SK-N-SH (cell line): Measurements from ENCODE around the gene ZP1. TPM values are rescaled to one million over a fixed set of nuclear protein-coding genes. Genes with fewer than 3 reads are reported as not detected.

ENCODE experiments used
- CTCF ChIA-PET: fragments of 300-600, 350-600 bp; formaldehyde crosslinking; extraction: SDS; loops from one replicate; lab custom pipeline; 2021; lab: Yijun Ruan, JAX
- POLR2A ChIA-PET: fragments of 350-600 bp; sonication (Branson Sonifier 250); formaldehyde crosslinking; extraction: SDS; loops from one replicate; lab custom pipeline; 2020; ENCODE audit warnings: antibody characterized with exemption, inconsistent platforms; lab: Yijun Ruan, JAX
- DNase-seq: peaks from one replicate; pipeline ENCODE4 v3.0.0; 2012
- H2AFZ ChIP-seq: fragments of 200-600 bp; sonication (generic); 2 replicates; pipeline ENCODE4 v1.8.1; 2016; ENCODE audit warnings: antibody characterized with exemption, mild to moderate bottlenecking, low read depth
- H3F3A ChIP-seq: fragments of 200-600 bp; sonication (generic); replicated peaks from 2 replicates; pipeline ENCODE3; 2016; ENCODE audit warnings: antibody characterized with exemption, mild to moderate bottlenecking; ENCODE audit not compliant: insufficient read depth
- H3K27ac ChIP-seq, 2 experiments: fragments of 200-500 bp in 1 of 2; fragments of 200-600 bp in 1 of 2; sonication (Bioruptor generic) in 1 of 2; sonication (generic), shearing (Covaris generic) in 1 of 2; 2 replicates each; pipeline versions ENCODE4 v1.5.1 to v1.6.1; 2014 to 2016; ENCODE audit warnings: low read depth in 2 of 2, inconsistent platforms in 1 of 2, low read length in 1 of 2, mild to moderate bottlenecking in 1 of 2, mixed read lengths in 1 of 2
- H3K27me3 ChIP-seq: fragments of 200-600 bp; sonication (generic), shearing (Covaris generic); 2 replicates; pipeline ENCODE4 v1.6.1; 2016; ENCODE audit warnings: mixed run types; ENCODE audit not compliant: insufficient read depth
- H3K36me3 ChIP-seq, 2 experiments: fragments of 200-500 bp in 1 of 2; fragments of 200-600 bp in 1 of 2; sonication (Bioruptor generic) in 1 of 2; sonication (generic) in 1 of 2; replicated peaks in 1 of 2; 2 replicates each; pipeline versions ENCODE3 to v1.5.1; 2014 to 2016; ENCODE audit warnings: low read length in 1 of 2, mild to moderate bottlenecking in 1 of 2; ENCODE audit not compliant: insufficient read depth in 2 of 2, control insufficient read depth in 1 of 2
- H3K4me1 ChIP-seq, 2 experiments: fragments of 200-500 bp in 1 of 2; fragments of 200-600 bp in 1 of 2; sonication (Bioruptor generic) in 1 of 2; sonication (generic), shearing (Covaris generic) in 1 of 2; 2 replicates each; pipeline versions ENCODE4 v1.5.1 to v1.6.1; 2014 to 2016; ENCODE audit warnings: low read depth in 1 of 2, low read length in 1 of 2, mixed run types in 1 of 2; ENCODE audit not compliant: insufficient read depth in 2 of 2, control insufficient read depth in 1 of 2
- H3K4me2 ChIP-seq: fragments of 200-600 bp; sonication (generic), shearing (Covaris generic); 2 replicates; pipeline ENCODE4 v1.6.1; 2017; ENCODE audit warnings: mixed run types
- H3K4me3 ChIP-seq, 2 experiments: fragments of 200-500 bp in 1 of 2; fragments of 200-600 bp in 1 of 2; sonication (Bioruptor generic) in 1 of 2; sonication (generic), shearing (Covaris generic) in 1 of 2; 2 replicates each; pipeline versions ENCODE4 v1.5.1 to v1.8.1; 2014 to 2016; ENCODE audit warnings: low read depth in 2 of 2, inconsistent platforms in 1 of 2, low read length in 1 of 2, mild to moderate bottlenecking in 1 of 2, mixed read lengths in 1 of 2, moderate library complexity in 1 of 2
- H3K79me2 ChIP-seq: fragments of 200-600 bp; sonication (generic); 2 replicates; pipeline ENCODE4 v1.8.1; 2017; ENCODE audit warnings: mild to moderate bottlenecking; ENCODE audit not compliant: insufficient read depth
- H3K9ac ChIP-seq: fragments of 200-600 bp; sonication (generic); 2 replicates; pipeline ENCODE4 v1.6.1; 2017; ENCODE audit warnings: mixed run types
- H3K9me2 ChIP-seq: fragments of 200-600 bp; sonication (generic); 2 replicates; pipeline ENCODE4 v1.6.1; 2017; ENCODE audit warnings: mixed run types
- H3K9me3 ChIP-seq: fragments of 200-600 bp; sonication (generic); 2 replicates; pipeline ENCODE4 v1.6.1; 2017; ENCODE audit warnings: mixed run types, mild to moderate bottlenecking, moderate library complexity
- H4K20me1 ChIP-seq: fragments of 200-600 bp; sonication (generic); 2 replicates; pipeline ENCODE4 v1.6.1; 2017; ENCODE audit warnings: mild to moderate bottlenecking, mixed run types; ENCODE audit not compliant: insufficient read depth
- CTCF ChIP-seq: fragments of 200-600 bp; sonication (generic); IDR thresholded peaks from 2 replicates; pipeline ENCODE4 v1.6.1; 2017; ENCODE audit warnings: antibody characterized with exemption, mild to moderate bottlenecking, moderate library complexity
- FOXJ3 ChIP-seq: sonication (generic); formaldehyde crosslinking; IDR thresholded peaks from 2 replicates; pipeline ENCODE4 v1.5.1; 2020; ENCODE audit warnings: mild to moderate bottlenecking, missing genetic modification reagents
- FOXM1 ChIP-seq: IDR thresholded peaks from 2 replicates; pipeline ENCODE4 v1.4.0; 2012; ENCODE audit warnings: low read depth, mild to moderate bottlenecking
- GABPA ChIP-seq: IDR thresholded peaks from 2 replicates; pipeline ENCODE4 v1.4.0; 2012; ENCODE audit warnings: low read depth, mild to moderate bottlenecking
- GATA2 ChIP-seq: sonication (generic); formaldehyde crosslinking; IDR thresholded peaks from 2 replicates; pipeline ENCODE4 v1.5.0; 2020; ENCODE audit warnings: mild to moderate bottlenecking, missing genetic modification reagents
- JUND ChIP-seq: IDR thresholded peaks from 2 replicates; pipeline ENCODE4 v1.4.0; 2012
- REST ChIP-seq: IDR thresholded peaks from 2 replicates; pipeline ENCODE4 v1.6.1; 2012; ENCODE audit warnings: mild to moderate bottlenecking, low read depth, low read length, moderate library complexity
- WGBS: methylation state at CpG from one replicate; pipeline ENCODE4 v1.1.6; 2017; ENCODE audit warnings: low lambda C conversion rate; 5-methylcytosine and 5-hydroxymethylcytosine counted together
- polyA plus RNA-seq, 3 experiments: library from polyadenylated mRNA; depleted of rRNA; stranded (reverse); fragments of >200 nt; gene quantifications; 2 replicates each; pipeline ENCODE4 v1.2.3, GENCODE V29; 2012

ZP1 gene
- polyA plus RNA-seq, 1 of the 3 experiments (the other 2 are of a cell fraction), result not detected

GRCh38 chr11:60921777-60922335 is 54.5 kb downstream of the ZP1 start:
- Histone ChIP-seq H3K79me2 (peaks cover 27% of the 10 kb centered on the region), H3K4me1 (peaks cover 7 to 29% of the 10 kb centered on the region in 2 experiments; a peak in 3 of 4 replicates), H3K36me3 (peaks cover 6 to 23% of the 10 kb centered on the region in 2 experiments), H2AFZ (no peak overlapping the region), H4K20me1 (no peaks in the 10 kb centered on the region), H3K9me3 (no peaks in the 10 kb centered on the region), H3K4me3 (no peak overlapping the region), H3K4me2 (no peak overlapping the region), H3K27me3 (no peaks in the 10 kb centered on the region), H3K27ac (no peak overlapping the region), H3K9me2 (no peaks in the 10 kb centered on the region), H3K9ac (no peak overlapping the region), H3F3A (no peaks in the 10 kb centered on the region)
- TF ChIP-seq GABPA, result no peak
- no peak for TF ChIP-seq CTCF
- TF ChIP-seq REST, result no peak
- TF ChIP-seq GATA2, result no peak
- no peak for TF ChIP-seq JUND
- TF ChIP-seq FOXM1, result no peak
- no peak for DNase-seq
- ChIA-PET CTCF (interaction anchor here (1.5 to 5.8 kb wide), 3 partner anchors 22 to 208 kb away, joined by 3 to 21 read pairs (median 6); no protein-coding TSS in a partner anchor), POLR2A (no interaction called here)
- 93% methylated on average over 13 of the region's 23 CpGs for WGBS

- H3K9me2 ChIP-seq, result no peaks in the 10 kb centered on the region
- no peak for TF ChIP-seq FOXJ3 (CRISPR knock-in tag)
- TF ChIP-seq, all 33 proteins: peak for 0
- Histone ChIP-seq H3F3A (no peaks in the 10 kb centered on the region), H3K4me3 (no peak overlapping the region), H4K20me1 (no peaks in the 10 kb centered on the region), H3K27me3 (no peaks in the 10 kb centered on the region), H3K4me1 (peaks cover 7 to 28% of the 10 kb centered on the region in 2 experiments; a peak in 3 of 4 replicates), H3K79me2 (peaks cover 17% of the 10 kb centered on the region), H3K9ac (no peak overlapping the region), H2AFZ (no peak overlapping the region), H3K36me3 (peaks cover 6 to 30% of the 10 kb centered on the region in 2 experiments), H3K9me3 (no peaks in the 10 kb centered on the region), H3K27ac (no peak overlapping the region), H3K4me2 (no peak overlapping the region)
- WGBS, result 82% methylated on average over 6 of the region's 6 CpGs
- ChIA-PET CTCF (interaction anchor here (1.2 to 5.8 kb wide), 4 partner anchors 24 to 206 kb away, joined by 3 to 21 read pairs (median 6); no protein-coding TSS in a partner anchor), POLR2A (interaction anchor here (1.7 kb wide), 1 partner anchor 9 kb away, joined by 5 read pairs; the partner anchor contains the start of gene TMEM109)
- DNase-seq, result no peak
Measured at GRCh38 chr11:60922906-60923305, 55.6 kb downstream of the ZP1 start.
